Fibroblast of villous mesenchyme (primary cell): ENCODE data around the gene FXYD1. TPM values are rescaled to one million over a fixed set of nuclear protein-coding genes. Genes with fewer than 3 reads are reported as not detected.

Source experiments
- DNase-seq: peaks from one replicate; pipeline ENCODE4 v3.0.0-alpha.2; 2010; ENCODE audit warnings: low read depth
- H3K4me3 ChIP-seq: 2 replicates; pipeline ENCODE4 v1.5.1; 2011; ENCODE audit warnings: low read depth, mild to moderate bottlenecking, low read length
- total RNA-seq: library from RNA; depleted of rRNA; stranded (reverse); fragments of >200 nt; gene quantifications from 2 replicates; pipeline ENCODE4 v1.2.3, GENCODE V29; 2012
- TF ChIP-seq, protein P1 (sequence below): IDR thresholded peaks from 2 replicates; pipeline ENCODE4 v1.5.1; 2012; ENCODE audit warnings: low read depth, mild to moderate bottlenecking, low read length; ENCODE audit not compliant: insufficient read depth

Gene FXYD1
- total RNA-seq, 1 donor: not detected

DNA sequence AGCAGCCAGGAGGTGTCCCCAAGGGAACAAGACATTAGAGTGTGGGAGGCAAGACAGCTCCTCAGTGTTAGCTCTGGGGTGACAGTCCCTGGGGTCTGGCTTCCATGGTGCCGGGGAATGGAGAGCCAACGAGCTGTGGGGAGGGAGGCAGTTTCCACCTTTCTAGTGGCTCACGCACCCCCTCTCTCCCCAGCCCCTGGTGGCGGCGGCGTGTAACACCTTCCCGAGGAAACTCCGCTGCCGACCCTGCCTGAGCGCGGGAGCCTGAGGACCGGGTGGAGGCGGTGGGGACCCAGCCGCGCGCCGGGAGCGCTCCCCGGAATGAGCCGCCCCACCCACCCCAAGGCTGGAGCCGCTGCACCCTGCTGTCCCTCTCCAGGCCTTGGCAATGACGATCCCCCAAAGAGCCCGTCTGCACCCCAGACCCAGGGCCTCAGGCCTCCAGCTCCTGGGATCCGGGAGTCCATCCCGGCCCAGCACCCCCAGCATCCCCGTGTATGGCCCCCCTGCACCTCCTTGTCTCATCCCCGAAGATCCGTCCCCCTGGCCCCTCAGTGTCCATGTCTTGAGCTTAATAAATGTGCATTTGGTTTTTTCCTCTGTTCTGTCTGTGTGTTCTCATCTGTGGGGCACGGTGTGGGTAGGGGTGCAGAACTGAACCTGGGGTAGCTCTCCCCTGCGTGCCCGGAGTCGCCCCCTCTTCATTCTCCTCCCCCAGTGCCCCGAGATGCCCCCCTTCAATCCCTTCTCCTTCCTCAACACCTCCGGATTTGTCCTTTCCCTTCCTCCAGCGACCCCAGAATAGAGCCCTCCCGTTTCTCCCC lies 15.3 kb downstream of the FXYD1 start:
- TF ChIP-seq, protein P1, sequence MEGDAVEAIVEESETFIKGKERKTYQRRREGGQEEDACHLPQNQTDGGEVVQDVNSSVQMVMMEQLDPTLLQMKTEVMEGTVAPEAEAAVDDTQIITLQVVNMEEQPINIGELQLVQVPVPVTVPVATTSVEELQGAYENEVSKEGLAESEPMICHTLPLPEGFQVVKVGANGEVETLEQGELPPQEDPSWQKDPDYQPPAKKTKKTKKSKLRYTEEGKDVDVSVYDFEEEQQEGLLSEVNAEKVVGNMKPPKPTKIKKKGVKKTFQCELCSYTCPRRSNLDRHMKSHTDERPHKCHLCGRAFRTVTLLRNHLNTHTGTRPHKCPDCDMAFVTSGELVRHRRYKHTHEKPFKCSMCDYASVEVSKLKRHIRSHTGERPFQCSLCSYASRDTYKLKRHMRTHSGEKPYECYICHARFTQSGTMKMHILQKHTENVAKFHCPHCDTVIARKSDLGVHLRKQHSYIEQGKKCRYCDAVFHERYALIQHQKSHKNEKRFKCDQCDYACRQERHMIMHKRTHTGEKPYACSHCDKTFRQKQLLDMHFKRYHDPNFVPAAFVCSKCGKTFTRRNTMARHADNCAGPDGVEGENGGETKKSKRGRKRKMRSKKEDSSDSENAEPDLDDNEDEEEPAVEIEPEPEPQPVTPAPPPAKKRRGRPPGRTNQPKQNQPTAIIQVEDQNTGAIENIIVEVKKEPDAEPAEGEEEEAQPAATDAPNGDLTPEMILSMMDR: peak; percentile 71
- peak; percentile 28 for DNase-seq
- H3K4me3 ChIP-seq: peak overlapping the region; percentile 94

DNA sequence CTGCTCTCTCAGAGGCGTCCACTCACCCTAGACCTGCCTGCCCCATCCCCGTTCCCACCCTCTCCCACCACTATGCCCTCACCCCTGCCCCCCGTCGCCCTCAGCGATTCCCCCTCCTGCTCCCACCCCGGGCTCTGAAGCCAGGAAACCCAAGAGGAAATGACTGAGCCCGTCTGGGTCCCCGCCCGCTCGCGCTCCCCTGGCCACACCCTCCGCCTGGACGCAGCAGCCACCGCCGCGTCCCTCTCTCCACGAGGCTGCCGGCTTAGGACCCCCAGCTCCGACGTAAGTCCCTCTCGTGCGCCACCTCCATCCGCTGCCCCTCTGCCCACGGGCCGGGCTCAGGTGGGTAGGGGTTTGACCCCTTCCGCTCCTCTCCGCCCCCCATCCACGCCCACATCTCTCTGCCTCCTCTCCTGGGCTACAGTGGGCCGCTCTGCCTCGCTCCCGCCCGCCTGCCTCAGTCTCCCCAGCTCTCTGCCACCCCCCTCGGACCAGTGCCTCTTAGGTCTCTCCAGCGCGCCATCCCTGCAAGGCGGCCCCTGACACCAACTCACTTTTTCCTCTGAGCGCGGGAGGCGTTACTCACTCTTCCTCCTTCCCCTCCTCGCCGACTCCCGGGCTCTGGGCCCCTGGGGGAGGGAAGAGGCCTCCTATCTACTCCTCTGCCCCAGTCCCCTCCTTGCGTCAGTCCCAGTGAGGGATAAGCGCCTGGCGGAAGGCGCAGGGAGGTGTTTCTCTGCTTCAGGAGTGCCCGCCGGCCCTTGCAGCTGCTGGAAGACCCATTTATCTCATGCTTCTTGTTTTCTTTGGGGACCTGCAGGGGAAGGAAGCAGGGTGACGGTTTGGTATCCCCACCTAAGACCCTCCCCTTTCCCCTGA lies 16.1 kb downstream of the FXYD1 start, which contains the start of gene FXYD5:
Gene FXYD5 (plus strand): TSS at position 211 of the 882 bp plus-strand sequence. CDS start 816 bp downstream, outside the sequence.
- peak; percentile 82 for DNase-seq
- TF ChIP-seq, protein P1: peak; percentile 18
- peak within 1 kb of the TSS; percentile 94 for H3K4me3 ChIP-seq

DNA sequence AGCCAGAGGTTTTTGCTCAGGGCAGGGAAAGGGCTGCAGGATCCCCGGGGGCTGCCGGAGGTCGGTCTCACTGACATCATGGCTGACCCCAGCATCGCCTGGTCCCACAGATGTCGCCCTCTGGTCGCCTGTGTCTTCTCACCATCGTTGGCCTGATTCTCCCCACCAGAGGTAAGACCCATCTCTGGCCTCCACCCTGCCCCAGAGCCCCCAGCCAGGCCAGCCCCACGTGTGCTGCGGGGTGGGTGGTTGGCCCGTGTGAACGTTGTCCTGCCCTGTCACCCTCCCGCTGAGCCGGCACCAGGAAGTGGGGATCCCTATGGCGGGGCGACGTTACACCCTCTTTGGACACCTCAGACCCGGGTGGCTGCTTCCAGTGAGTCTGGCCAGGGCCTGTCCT lies 16.8 kb downstream of the FXYD1 start:
- no peak for DNase-seq
- TF ChIP-seq, protein P1: no peak
- peak overlapping the region; percentile 94 for H3K4me3 ChIP-seq

DNA sequence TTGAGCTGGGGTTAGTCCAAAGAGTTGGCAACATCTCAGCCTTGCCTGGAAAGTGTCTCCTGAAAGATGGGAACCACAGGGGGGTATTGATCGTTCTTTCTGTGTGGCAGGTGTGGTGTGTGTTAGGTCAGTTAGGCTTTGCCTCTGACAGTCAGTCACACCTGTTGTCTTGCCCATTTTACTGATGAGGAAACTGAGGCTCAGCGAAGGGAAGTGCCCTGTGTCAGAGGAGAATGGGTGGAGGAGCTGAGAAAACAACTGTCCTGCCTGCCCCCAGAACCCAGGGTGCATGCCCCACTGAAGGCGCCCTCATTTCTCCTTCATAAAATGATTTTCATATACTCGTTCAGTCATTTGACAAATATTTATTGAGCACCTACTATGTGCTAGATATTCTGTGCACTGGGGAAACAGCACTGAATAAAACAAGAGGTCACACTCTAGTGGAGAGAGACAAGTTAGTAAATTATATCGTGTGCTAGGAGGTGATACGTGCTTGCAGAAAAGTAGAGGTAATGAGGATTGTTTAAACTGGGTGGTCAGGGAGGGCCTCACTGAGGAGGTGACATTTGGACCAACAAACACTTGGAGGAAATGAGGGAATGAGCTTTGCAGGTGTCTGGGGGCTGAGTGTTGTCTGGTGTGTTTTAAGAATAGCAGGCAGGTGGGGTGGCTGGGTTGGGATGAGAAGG lies 17.5 kb downstream of the FXYD1 start:
- H3K4me3 ChIP-seq: peak overlapping the region; percentile 94
- TF ChIP-seq, protein P1: no peak
- DNase-seq: no peak

DNA sequence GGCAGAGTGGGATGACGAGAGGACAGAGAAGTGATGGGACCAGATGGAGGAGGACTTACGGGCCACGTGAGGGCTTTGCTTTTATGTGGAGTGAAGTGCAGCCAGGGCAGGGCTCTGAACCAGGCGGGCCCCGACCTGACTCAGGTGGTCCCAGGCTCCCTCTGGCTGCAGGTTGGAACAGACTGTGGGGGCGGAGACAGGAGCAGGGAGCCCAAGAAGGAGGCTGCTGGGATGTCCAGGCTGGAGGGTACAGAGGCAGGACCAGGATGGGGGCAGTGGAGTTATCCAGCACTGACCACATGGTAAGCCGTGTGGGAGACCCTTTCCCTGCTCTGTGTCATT lies 18.0 kb downstream of the FXYD1 start:
- TF ChIP-seq, protein P1: no peak
- no peak for DNase-seq
- no peak overlapping the region for H3K4me3 ChIP-seq

DNA sequence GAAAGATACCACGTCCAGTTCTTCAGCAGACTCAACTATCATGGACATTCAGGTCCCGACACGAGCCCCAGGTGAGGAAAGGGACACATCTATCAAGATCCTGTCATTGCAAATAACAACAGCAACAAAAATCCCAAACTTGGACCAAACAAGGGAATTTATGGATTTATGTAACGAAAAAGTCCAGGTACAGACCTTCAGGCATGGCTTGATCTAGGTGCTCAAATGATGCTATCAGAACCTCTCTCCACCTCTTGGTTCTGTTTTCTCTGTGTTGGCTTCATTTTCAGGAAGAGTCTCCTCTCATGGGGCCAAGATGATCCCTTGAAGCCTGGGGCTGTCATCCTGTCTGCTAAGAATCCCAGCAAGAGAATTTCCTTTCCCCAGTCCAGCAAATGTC lies 18.8 kb downstream of the FXYD1 start:
- TF ChIP-seq, protein P1: no peak
- no peak for DNase-seq
- H3K4me3 ChIP-seq: no peak overlapping the region
